H1 (cell line): ENCODE results near the gene RNU6-1. TPM values are rescaled to one million over a fixed set of nuclear protein-coding genes. Genes with fewer than 3 reads are reported as not detected.
A peak's percentile ranks its signal among the peaks of the same experiment; 100 is the strongest.

ENCODE experiments used
- CTCF ChIA-PET: fragments of 300-600 bp; sonication (Branson Sonifier 250); formaldehyde crosslinking; loops from one replicate; lab custom pipeline; 2021; ENCODE audit not compliant: partially characterized antibody; lab: Charles Lee
- POLR2A ChIA-PET: fragments of 300-600 bp; sonication (Branson Sonifier 250); formaldehyde crosslinking; loops from one replicate; lab custom pipeline; 2021; ENCODE audit warnings: inconsistent platforms; ENCODE audit not compliant: partially characterized antibody; lab: Charles Lee
- DNase-seq, 2 experiments: peaks; one replicate each; pipeline versions ENCODE4 v3.0.0 to v3.0.0-alpha.2; 2010 to 2022; ENCODE audit warnings: low spot score in 2 of 2, low read depth in 1 of 2, mixed read lengths in 1 of 2
- FAIRE-seq: peaks from 2 replicates; lab custom pipeline; 2011; peaks lifted over from hg19 to GRCh38; lab: Jason Lieb, UNC
- H2AFZ ChIP-seq: 2 replicates; pipeline ENCODE4 v1.8.1; 2012; ENCODE audit warnings: low read length, inconsistent platforms
- H2AK5ac ChIP-seq: 2 replicates; pipeline ENCODE4 v1.6.1; 2013; ENCODE audit warnings: low read depth, low read length
- H2BK120ac ChIP-seq: replicated peaks from 2 replicates; pipeline ENCODE3; 2013; ENCODE audit warnings: low read depth, low read length, inconsistent platforms
- H2BK12ac ChIP-seq: 2 replicates; pipeline ENCODE4 v1.6.1; 2013; ENCODE audit warnings: low read depth, low read length
- H2BK15ac ChIP-seq: 2 replicates; pipeline ENCODE4 v1.6.1; 2013; ENCODE audit warnings: low read length
- H2BK20ac ChIP-seq: 2 replicates; pipeline ENCODE4 v1.6.1; 2013; ENCODE audit warnings: low read length
- H2BK5ac ChIP-seq: 2 replicates; pipeline ENCODE4 v1.6.1; 2013; ENCODE audit warnings: low read depth, low read length
- H3K14ac ChIP-seq: 2 replicates; pipeline ENCODE4 v1.6.1; 2013; ENCODE audit warnings: inconsistent platforms; ENCODE audit not compliant: insufficient read length
- H3K18ac ChIP-seq: 2 replicates; pipeline ENCODE4 v1.6.1; 2013; ENCODE audit warnings: low read length; ENCODE audit errors: extremely low read depth
- H3K23ac ChIP-seq: 2 replicates; pipeline ENCODE4 v1.6.1; 2013; ENCODE audit warnings: inconsistent platforms; ENCODE audit not compliant: insufficient read length
- H3K23me2 ChIP-seq: 2 replicates; pipeline ENCODE4 v1.6.1; 2013; ENCODE audit warnings: low read depth, low read length
- H3K27ac ChIP-seq: 2 replicates; pipeline ENCODE4 v1.6.1; 2011; ENCODE audit warnings: low read depth, low read length, inconsistent platforms
- H3K27me3 ChIP-seq, 4 experiments: replicated peaks in 1 of 4; 1 replicate in 1 of 4; 2 replicates in 3 of 4; pipeline versions ENCODE4 v1.6.1 to v1.8.1; 2011 to 2013; ENCODE audit warnings: low read length in 3 of 4, mild to moderate bottlenecking in 3 of 4, inconsistent platforms in 2 of 4, mixed read lengths in 2 of 4, moderate library complexity in 1 of 4; ENCODE audit not compliant: control insufficient read depth in 3 of 4, insufficient read depth in 3 of 4; ENCODE audit errors: extremely low read depth in 1 of 4
- H3K36me3 ChIP-seq, 4 experiments: 2 replicates each; pipeline versions ENCODE4 v1.6.1 to v1.8.1; 2011 to 2013; ENCODE audit warnings: mild to moderate bottlenecking in 4 of 4, low read length in 3 of 4, moderate library complexity in 2 of 4, control low read depth in 1 of 4, inconsistent platforms in 1 of 4; ENCODE audit not compliant: insufficient read depth in 4 of 4, control insufficient read depth in 2 of 4
- H3K4ac ChIP-seq: replicated peaks from 2 replicates; pipeline ENCODE3; 2013; ENCODE audit warnings: low read length, low read depth, mixed read lengths, inconsistent platforms; ENCODE audit not compliant: insufficient read length
- H3K4me1 ChIP-seq, 4 experiments: replicated peaks in 1 of 4; 1 replicate in 1 of 4; 2 replicates in 3 of 4; pipeline versions ENCODE4 v1.6.1 to v1.8.1; 2011 to 2013; ENCODE audit warnings: low read length in 3 of 4, inconsistent platforms in 2 of 4, mixed read lengths in 1 of 4; ENCODE audit not compliant: insufficient read depth in 4 of 4, control insufficient read depth in 3 of 4
- H3K4me2 ChIP-seq, 2 experiments: 2 replicates each; pipeline versions ENCODE4 v1.6.1 to v1.8.1; 2011 to 2013; ENCODE audit warnings: low read depth in 2 of 2, low read length in 2 of 2, control low read depth in 1 of 2, inconsistent platforms in 1 of 2, mild to moderate bottlenecking in 1 of 2; ENCODE audit not compliant: insufficient read depth in 1 of 2
- H3K4me3 ChIP-seq, 4 experiments: fragments of 200-600, 300-600 bp in 1 of 4; sonication (generic), shearing (Covaris generic), sonication (Bioruptor Twin) in 1 of 4; 2 replicates each; pipeline versions ENCODE4 v1.5.1 to v1.8.1; 2011 to 2016; ENCODE audit warnings: low read length in 4 of 4, low read depth in 3 of 4, control low read depth in 2 of 4, inconsistent platforms in 2 of 4, mild to moderate bottlenecking in 2 of 4, mixed read lengths in 1 of 4, moderate library complexity in 1 of 4; ENCODE audit not compliant: insufficient read depth in 2 of 4; ENCODE audit errors: extremely low read depth in 1 of 4
- H3K56ac ChIP-seq: replicated peaks from 2 replicates; pipeline ENCODE3; 2013; ENCODE audit warnings: low read depth, mild to moderate bottlenecking, mixed read lengths, low read length, inconsistent platforms; ENCODE audit not compliant: insufficient read length
- H3K79me1 ChIP-seq: 2 replicates; pipeline ENCODE4 v1.6.1; 2013; ENCODE audit warnings: low read depth, low read length, control low read depth
- H3K79me2 ChIP-seq, 2 experiments: 2 replicates each; pipeline versions ENCODE4 v1.6.1 to v1.8.1; 2012 to 2013; ENCODE audit warnings: low read length in 2 of 2, mild to moderate bottlenecking in 2 of 2, inconsistent platforms in 1 of 2; ENCODE audit not compliant: insufficient read depth in 2 of 2, control insufficient read depth in 1 of 2
- H3K9ac ChIP-seq, 4 experiments: replicated peaks in 1 of 4; 1 replicate in 1 of 4; 2 replicates in 3 of 4; pipeline versions ENCODE4 v1.6.1 to v1.8.1; 2011 to 2013; ENCODE audit warnings: low read depth in 3 of 4, low read length in 3 of 4, control low read depth in 2 of 4, mild to moderate bottlenecking in 2 of 4, moderate library complexity in 2 of 4, inconsistent platforms in 1 of 4; ENCODE audit errors: extremely low read depth in 1 of 4
- H3K9me3 ChIP-seq, 2 experiments: 2 replicates each; pipeline versions ENCODE4 v1.6.1 to v1.8.1; 2012 to 2013; ENCODE audit warnings: mild to moderate bottlenecking in 2 of 2, moderate library complexity in 2 of 2, control low read depth in 1 of 2, inconsistent platforms in 1 of 2, low read depth in 1 of 2, low read length in 1 of 2, mixed read lengths in 1 of 2; ENCODE audit not compliant: insufficient read depth in 2 of 2
- H4K20me1 ChIP-seq, 2 experiments: replicated peaks in 1 of 2; 2 replicates each; pipeline versions ENCODE3 to v1.8.1; 2011 to 2013; ENCODE audit warnings: inconsistent platforms in 2 of 2, low read length in 2 of 2, mild to moderate bottlenecking in 1 of 2; ENCODE audit not compliant: insufficient read depth in 2 of 2, control insufficient read depth in 1 of 2
- H4K5ac ChIP-seq: 2 replicates; pipeline ENCODE4 v1.6.1; 2013; ENCODE audit warnings: low read length, low read depth, mixed read lengths, inconsistent platforms; ENCODE audit not compliant: insufficient read length
- H4K8ac ChIP-seq: 2 replicates; pipeline ENCODE4 v1.8.0; 2013; ENCODE audit warnings: mild to moderate bottlenecking, moderate library complexity, low read length, inconsistent platforms; ENCODE audit not compliant: insufficient read depth; ENCODE audit errors: extremely low read depth
- H4K91ac ChIP-seq: replicated peaks from 2 replicates; pipeline ENCODE3; 2013; ENCODE audit warnings: low read length, mixed read lengths, inconsistent platforms; ENCODE audit not compliant: insufficient read length
- BCL11A ChIP-seq, 2 experiments: IDR thresholded peaks; one replicate each; pipeline ENCODE4 v1.6.1; 2011; ENCODE audit warnings: low read depth in 2 of 2, low read length in 2 of 2, mild to moderate bottlenecking in 2 of 2
- CBX5 ChIP-seq: fragments of 300-800, 300-1000 bp; sonication (generic); IDR thresholded peaks from 2 replicates; pipeline ENCODE4 v1.7.1; 2016; ENCODE audit warnings: antibody characterized with exemption, low read length, low read depth
- CHD1 ChIP-seq: IDR thresholded peaks from 2 replicates; pipeline ENCODE4 v1.6.1; 2012; ENCODE audit warnings: low read depth, low read length, improper control_type of control experiment
- CTBP2 ChIP-seq: IDR thresholded peaks from 2 replicates; pipeline ENCODE4 v1.7.0; 2011; ENCODE audit warnings: borderline replicate concordance, mild to moderate bottlenecking, moderate library complexity, mixed read lengths, low read length; ENCODE audit not compliant: insufficient read depth, insufficient read length
- EGR1 ChIP-seq: IDR thresholded peaks from 2 replicates; pipeline ENCODE4 v1.6.1; 2011; ENCODE audit warnings: low read depth, low read length, borderline replicate concordance
- HDAC6 ChIP-seq: IDR thresholded peaks from one replicate; pipeline ENCODE4 v1.7.1; 2012; ENCODE audit warnings: low read depth, mild to moderate bottlenecking, inconsistent platforms, low read length, moderate library complexity
- JUND ChIP-seq: IDR thresholded peaks from 2 replicates; pipeline ENCODE4 v1.6.1; 2011; ENCODE audit warnings: mild to moderate bottlenecking, improper control_type of control experiment, low read length
- KDM5A ChIP-seq: fragments of 200-600 bp; IDR thresholded peaks from 2 replicates; pipeline ENCODE4 v1.7.1; 2012; ENCODE audit warnings: mild to moderate bottlenecking, low read length, inconsistent platforms, mixed read lengths
- RNF2 ChIP-seq: fragments of 200-900, 300-1000 bp; sonication (generic); IDR thresholded peaks from 2 replicates; pipeline ENCODE4 v1.7.1; 2016; ENCODE audit warnings: borderline replicate concordance, low read depth, mild to moderate bottlenecking, antibody characterized with exemption, low read length; ENCODE audit not compliant: poor library complexity, severe bottlenecking; ENCODE audit errors: missing control alignments
- SAP30 ChIP-seq: fragments of 300-600 bp; sonication (generic); IDR thresholded peaks from 2 replicates; pipeline ENCODE4 v1.7.1; 2012; ENCODE audit warnings: low read length, moderate library complexity, mild to moderate bottlenecking, inconsistent platforms; ENCODE audit not compliant: insufficient read depth, insufficient replicate concordance
- TAF7 ChIP-seq: optimal IDR thresholded peaks from 2 replicates; pipeline ENCODE3; 2011; ENCODE audit warnings: low read depth, mild to moderate bottlenecking, inconsistent platforms, low read length, moderate library complexity, borderline replicate concordance
- WGBS, 2 experiments: shearing (Covaris generic) in 1 of 2; methylation state at CpG; one replicate each; pipeline versions ENCODE4 v1.1.6 to v1.1.7; 2013 to 2015; ENCODE audit warnings: low lambda C conversion rate in 2 of 2, mixed read lengths in 2 of 2, inconsistent platforms in 1 of 2, low coverage in 1 of 2, missing lambda C conversion rate in 1 of 2; ENCODE audit not compliant: insufficient replicate concordance in 2 of 2, insufficient coverage in 1 of 2, insufficient read length in 1 of 2; ENCODE audit errors: extremely low coverage in 1 of 2, missing lambda C conversion rate in 1 of 2; 5-methylcytosine and 5-hydroxymethylcytosine counted together
- polyA plus RNA-seq, 7 experiments: library from polyadenylated mRNA; depleted of rRNA in 3 of 7; stranded (reverse) in 5 of 7; unstranded in 2 of 7; fragments of >200 nt in 5 of 7; fragments of 200-250 nt in 2 of 7; gene quantifications; 1 replicate in 5 of 7; 2 replicates in 1 of 7; 4 replicates in 1 of 7; pipeline versions ENCODE4 v1.2.1 to v1.2.3, GENCODE V29; 2011 to 2013; ENCODE audit warnings: missing spikeins in 2 of 7, mixed read lengths in 2 of 7
- total RNA-seq: library from RNA; stranded (reverse); fragmentation: NEBNext Ultra II Directional; extraction: Animal tissue kit (Norgen Biotek cat#: 25700); gene quantifications from 2 replicates; pipeline ENCODE4 v1.2.1, GENCODE V29; 2021

RNU6-1 gene
- total and polyA plus RNA-seq, 2 of the 8 experiments (the other 6 are each of a cell fraction or from before 2014, with no cell fraction given), result not detected

DNA sequence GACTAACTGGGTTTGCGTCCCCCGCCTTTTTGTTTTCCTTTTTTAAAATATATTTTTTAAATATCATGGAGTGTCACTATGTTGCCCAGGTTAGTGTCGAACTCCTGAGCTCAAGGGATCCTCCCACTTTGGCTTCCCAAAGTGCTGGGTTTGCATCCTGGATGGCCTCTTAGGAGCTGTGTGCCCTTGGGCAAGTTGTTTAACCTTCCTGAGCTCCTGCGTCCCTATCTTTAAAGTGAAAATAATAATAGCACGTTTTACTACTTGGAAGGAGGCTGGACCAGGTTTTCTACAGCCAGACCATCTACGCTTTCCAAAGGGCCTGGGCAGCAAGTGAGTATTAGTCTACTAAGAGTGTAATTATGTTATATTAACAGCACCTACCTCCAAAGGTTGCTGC lies 44.2 kb upstream of the RNU6-1 start:
- no peak for TF ChIP-seq TAF7
- TF ChIP-seq JUND, result no peak
- TF ChIP-seq RNF2, result no peak
- no peak for TF ChIP-seq EGR1
- no peak for TF ChIP-seq KDM5A
- no peak for TF ChIP-seq BCL11A (IDR thresholded peaks at IDR 0.05; ENCODE audit: low read depth in 2 of 2, low read length in 2 of 2)
- TF ChIP-seq HDAC6, result no peak
- TF ChIP-seq CHD1, result no peak
- no peak for TF ChIP-seq SAP30
- TF ChIP-seq CBX5, result no peak
- TF ChIP-seq CTBP2, result no peak
- ChIA-PET POLR2A (interaction anchor here (0.8 to 2.3 kb wide), 6 partner anchors 10 to 174 kb away, joined by 3 to 10 read pairs (median 5); no protein-coding TSS in a partner anchor), CTCF (interaction anchor here (1.1 to 1.6 kb wide), 5 partner anchors 21 to 420 kb away, joined by 3 to 8 read pairs (median 4); no protein-coding TSS in a partner anchor)
- Histone ChIP-seq H2BK120ac (no peak overlapping the region), H4K91ac (no peak overlapping the region), H3K14ac (no peak overlapping the region), H3K79me1 (no peaks in the 10 kb centered on the region), H3K79me2 (no peaks in the 10 kb centered on the region), H3K56ac (no peak overlapping the region), H2BK15ac (no peak overlapping the region), H4K8ac (no peak overlapping the region), H3K4ac (no peak overlapping the region), H3K18ac (no peak overlapping the region), H4K5ac (no peak overlapping the region), H3K4me1 (peaks cover 3 to 8% (median 6%) of the 10 kb centered on the region in 4 experiments; a peak in 6 of 7 replicates), H2BK20ac (no peak overlapping the region), H3K27ac (no peak overlapping the region), H2AFZ (no peak overlapping the region; the same call in 1 of the 2 replicates), H2BK12ac (no peak overlapping the region), H3K23me2 (peaks cover 2% of the 10 kb centered on the region; the same call in 1 of the 2 replicates), H3K4me3 (peak overlapping the region in 1 of 4 experiments; percentile 62; a peak in 3 of 8 replicates), H2BK5ac (no peak overlapping the region), H3K23ac (no peak overlapping the region), H3K4me2 (peak overlapping the region; percentile 61 to 66), H3K36me3 (no peaks in the 10 kb centered on the region), H3K9ac (no peak overlapping the region; a peak in 1 of 7 replicates), H2AK5ac (no peak overlapping the region), H4K20me1 (no peaks in the 10 kb centered on the region), H3K27me3 (peaks cover 0 to 8% (median 2%) of the 10 kb centered on the region in 4 experiments; a peak in 2 of 7 replicates), H3K9me3 (no peaks in the 10 kb centered on the region)
- WGBS, 2 experiments, result 78% methylated on average over 6 of the region's 6 CpGs; no CpG with 5 or more reads in 1 of the 2 experiments
- DNase-seq (no peak), FAIRE-seq (no peak)
